AML-193 (cell line): ENCODE results near the gene DOCK8.

Experiments used
- DNase-seq, 2 experiments: peaks; one replicate each; lab custom pipeline; 2025; lab: John Stamatoyannopoulos, UW

The DOCK8 gene

DNA sequence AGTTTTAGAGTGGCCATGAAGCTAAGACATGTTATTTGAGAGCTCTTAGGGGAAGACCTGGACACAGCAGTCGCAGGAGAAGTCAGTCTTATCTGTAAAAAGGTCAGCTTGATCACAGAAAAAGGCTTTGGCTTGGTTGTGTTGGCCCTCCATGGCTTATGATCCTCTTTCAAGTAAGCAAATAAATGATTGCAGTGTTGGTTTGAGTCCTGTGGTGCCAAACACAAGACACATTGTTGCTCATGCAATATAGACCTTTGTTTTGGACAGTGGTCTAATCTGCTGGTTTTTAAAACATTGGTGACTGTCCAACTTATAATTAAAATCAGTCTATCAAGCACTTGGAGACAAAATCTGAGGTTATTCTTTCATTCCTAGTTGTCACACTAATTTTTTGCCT is 54.0 kb downstream of the DOCK8 start:
- DNase-seq, result no peak

DNA sequence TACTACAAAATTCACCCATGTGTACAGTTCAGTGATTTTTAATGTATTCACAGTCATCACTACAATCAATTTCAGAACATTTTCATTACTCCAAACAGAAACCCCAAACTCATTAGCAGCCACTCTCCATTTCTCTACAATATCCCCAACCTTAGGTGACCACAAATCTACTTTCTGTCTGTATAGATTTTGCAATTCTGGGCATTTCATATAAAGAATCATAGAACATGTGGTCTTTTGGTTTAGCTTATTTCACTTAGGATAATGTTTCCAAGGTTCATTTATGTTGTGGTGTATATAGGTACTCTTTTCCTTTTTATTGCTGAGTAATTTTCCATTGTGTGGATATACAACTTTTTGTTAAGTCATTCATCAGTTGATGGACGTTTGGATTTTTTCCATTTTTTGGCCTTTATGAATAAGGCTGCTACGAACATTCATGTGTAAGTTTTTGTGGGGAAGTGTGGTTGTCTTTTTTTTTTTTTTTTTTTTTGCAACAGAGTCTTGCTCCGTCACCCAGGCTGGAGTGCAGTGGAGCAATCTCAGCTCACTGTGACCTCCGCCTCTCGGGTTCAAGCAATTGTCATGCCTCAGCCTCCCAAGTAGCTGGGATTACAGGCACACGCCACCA is 54.5 kb downstream of the DOCK8 start:
- no peak for DNase-seq

DNA sequence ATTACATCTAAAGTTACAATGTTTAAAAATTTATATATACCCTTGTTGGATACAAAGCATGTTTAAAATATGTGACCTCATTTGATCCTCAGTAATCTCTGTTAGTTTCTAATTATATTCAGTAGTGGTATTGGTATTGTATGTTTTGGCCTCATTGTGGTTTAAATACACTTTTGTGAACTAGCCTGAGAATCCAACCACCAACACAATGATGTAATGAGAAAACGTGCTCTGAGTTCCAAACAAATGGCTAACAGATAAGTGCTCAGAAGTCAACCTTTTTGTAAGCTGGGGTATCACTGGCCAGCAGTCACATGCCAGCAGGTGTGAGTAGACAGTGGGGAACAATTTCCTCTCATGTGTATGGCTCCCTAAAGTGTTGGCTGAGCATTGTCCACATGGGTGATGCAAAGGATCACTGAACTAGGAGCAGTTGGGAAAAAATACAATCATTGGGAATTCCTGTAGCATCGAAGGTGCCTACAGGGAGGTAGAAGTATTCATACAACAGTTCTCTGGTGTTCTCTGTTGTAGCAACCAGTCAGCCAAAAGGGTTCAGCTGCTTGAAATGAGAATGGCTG is 56.1 kb downstream of the DOCK8 start:
- no peak for DNase-seq

DNA sequence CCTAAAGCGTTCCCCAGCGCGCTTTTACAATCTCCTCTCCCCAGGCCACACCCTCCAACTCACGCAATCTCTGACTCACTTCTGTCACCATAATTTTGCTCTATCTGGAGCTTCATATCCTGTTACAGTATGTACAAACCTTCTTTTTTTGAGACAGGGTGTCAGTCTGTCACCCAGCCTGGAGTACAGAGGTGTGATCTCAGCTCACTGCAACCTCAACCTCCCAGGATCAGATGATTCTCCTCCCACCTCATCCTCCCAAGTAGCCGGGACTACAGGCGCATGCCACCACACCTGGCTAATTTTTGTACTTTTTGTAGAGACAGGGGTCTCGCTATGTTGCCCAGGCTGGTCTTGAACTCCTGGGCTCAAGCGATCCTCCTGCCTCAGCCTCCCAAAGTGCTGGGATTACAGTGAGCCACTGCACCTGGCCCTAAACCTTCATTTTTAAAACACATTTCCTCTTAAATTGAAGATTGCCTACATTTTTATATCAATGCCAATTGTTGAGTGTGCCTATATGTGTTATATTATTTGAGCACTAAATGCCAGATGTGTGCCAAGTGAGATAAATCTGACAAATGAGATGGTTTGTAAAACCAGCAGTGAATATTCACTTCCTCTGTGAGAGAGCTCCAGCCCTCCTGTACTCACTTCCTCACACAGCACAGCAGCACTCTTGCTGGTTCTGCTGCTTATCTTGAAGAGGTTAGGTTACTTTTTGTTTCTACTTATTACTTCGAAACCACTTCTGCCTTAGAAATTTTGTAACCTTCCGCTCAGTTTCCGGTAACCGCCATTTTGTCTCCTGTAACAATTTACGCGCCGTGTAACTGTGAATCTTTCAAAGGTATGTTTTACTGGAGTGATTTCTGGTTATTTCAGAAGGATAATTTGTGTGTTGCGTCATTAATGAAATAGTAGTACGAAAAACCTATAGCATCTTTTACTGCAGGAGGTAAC is 57.9 kb downstream of the DOCK8 start:
- peak; percentile 97 for DNase-seq

DNA sequence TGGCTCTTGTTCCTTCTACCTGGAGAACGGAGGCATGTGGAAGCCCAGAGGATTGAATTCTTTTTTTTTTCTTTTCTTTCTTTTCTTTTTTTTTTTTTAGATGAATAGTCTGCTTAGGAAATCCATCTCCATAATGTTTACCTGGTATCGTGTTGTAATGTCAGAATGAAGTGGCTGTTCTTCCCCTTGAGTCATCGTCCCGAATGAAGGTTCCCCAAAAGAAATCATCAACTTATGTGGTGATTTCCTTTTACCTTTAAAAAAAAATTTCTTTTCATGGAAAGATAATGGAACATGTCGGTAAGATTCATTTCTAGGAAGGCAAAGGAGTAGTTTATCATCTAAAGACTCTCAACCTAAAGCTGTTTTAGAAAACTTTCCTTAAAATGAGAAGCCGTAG is 59.7 kb downstream of the DOCK8 start:
- no peak for DNase-seq

DNA sequence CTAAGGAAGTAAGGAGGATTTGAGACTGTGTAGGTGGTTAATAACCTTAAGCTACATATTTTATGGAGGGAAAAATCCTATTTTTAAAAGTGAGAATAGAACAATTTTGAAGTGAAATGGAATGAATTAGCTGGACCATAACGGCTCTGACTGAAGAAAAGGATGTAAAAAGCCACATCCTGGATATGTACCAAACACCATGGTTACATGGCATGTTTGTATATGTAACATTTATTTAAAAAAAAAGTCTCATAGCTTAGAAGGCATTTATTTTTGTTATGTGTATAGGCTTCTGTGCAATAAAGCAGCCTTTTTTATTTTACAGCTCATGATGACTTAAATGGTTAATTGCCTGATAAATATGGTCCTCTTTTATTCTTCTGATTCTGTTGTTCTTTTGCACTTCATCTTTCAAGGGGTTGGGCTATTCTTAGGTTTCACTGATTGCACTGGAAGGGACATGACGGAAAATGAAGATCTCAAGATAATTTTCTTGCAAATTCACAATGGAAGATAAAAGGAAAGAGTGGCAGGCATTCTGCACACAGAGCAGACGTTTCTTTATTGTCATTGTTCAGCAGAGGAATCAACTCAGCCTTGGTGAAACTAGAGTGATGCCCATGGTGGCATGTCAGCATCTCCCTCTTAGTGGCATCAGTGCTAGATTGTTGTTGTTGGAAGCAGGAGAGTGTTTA is 63.1 kb downstream of the DOCK8 start:
- DNase-seq, result no peak

DNA sequence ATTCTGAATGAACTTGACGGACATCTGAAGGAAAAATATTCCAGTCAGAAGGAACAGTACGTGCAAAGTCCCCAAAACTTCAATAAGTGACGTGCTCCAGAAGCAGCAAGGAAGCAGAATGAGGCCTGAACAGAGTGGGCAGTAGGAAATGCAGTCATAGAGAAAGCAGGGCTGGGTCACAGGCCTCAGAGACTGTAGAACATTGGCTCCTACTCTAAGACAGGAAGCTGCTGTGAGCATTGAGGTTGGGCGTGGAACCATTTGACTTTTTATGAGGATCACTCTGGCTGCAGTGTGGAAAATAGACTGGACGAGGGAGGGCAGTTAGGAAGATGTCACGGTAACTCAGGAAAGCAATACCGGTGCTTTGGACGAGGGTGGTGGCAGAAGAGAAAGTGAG is 64.0 kb downstream of the DOCK8 start:
- DNase-seq, result no peak

DNA sequence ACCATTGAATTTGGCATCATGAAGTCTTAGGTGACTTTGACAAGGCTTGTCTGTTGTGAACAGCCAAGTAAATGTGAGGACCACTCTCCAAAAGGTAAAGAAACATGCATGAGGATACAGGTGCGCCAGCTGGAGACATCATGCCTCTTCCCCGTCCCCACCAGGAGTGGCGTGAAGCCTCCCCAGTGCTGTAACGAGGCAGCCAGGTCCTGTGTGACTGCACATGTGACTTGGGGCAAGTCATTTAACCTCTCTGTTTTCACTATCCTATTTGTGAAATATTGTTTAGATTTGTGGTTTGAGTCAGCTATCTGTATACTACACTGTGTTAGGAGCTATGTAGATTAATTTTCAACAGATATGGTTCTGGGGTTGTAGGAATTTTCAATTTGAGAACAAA is 65.0 kb downstream of the DOCK8 start:
- DNase-seq, result no peak

DNA sequence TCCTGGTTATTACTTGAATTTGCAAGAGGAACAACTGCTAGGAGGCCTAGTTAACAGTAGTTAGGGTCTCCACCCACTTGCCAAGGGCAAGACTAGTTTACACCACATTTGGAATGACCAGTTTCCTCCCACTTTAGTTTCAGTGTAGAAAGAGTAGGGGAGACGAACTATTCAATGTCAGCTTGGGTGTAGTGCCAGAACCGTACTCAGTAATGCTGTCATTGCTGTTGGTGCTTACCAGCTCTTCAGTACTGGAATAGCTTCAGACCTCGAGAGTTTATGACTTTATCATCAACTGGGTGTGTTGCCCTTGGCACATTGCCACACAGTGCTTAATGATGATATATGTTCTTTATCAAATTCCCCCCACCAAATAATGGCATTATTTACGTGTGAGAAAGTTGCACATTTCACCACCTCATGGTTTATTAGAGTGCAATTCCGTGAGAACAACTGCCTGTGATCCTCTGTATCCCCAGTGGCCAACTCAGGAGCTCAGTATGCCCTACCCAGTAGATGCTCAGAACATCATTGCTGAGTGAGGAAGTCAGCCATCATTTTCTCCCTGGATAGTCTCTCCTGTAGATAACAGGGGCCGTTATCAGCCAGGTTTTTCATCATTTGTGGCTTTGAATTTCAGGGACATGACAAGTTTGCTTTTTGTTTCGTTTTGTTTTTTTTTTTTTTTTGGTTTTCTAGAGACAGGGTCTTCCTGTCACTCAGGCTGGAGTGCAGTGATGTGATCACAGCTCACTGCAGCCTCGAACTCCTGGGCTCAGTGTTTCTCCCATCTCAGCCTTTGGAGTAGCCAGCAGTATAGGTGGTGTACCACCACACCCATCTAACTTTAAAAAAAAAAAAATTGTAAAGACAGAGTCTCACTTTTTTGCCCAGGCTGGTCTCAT is 67.3 kb downstream of the DOCK8 start:
- DNase-seq, result no peak

DNA sequence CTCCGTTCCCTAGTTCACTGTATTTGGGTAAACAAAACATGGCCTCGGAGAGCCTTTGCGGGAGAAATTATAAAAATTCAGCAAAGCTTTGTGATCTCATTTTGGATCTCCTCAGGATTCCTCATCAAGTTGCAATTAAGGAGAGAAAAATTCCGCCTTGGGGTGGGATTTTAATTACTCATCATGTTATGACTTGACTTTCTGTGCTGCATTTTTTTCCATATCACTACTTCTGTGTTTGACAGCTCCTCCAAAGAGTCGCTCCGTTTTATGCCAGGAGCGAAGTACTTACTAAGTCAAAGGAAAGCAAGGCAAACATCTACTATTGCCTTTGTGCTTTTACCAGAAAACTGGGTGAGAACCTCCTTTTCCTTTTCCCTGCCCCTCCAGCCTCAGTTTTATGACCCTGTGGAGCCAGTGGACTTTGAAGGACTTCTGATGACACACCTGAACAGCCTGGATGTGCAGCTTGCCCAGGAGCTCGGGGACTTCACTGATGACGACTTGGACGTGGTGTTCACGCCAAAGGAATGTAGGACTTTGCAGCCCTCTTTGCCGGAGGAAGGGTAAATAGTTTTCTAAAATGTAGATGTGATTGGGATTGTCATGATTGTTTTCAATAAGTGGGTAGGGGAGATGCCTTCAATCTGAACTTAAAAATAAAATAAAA is 71.5 kb downstream of the DOCK8 start:
- DNase-seq, result no peak

DNA sequence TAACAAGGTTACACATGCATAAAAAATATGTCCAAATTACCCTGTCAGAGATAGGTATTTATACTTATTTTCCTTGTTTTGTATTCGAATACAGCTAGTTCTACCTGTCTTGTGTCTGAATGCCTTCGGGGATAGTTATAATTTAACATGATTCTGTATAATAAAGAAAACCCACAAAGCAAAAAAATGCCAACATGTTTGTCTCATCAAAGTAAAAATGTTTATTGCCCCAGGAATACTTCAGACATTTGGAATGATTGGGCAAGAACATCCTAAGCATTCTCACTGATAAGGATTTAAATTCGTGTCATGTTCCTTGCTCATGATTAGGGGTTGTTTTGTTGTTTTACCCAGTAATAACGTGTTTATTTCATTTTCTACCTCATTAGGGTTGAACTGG is 74.5 kb downstream of the DOCK8 start:
- no peak for DNase-seq

DNA sequence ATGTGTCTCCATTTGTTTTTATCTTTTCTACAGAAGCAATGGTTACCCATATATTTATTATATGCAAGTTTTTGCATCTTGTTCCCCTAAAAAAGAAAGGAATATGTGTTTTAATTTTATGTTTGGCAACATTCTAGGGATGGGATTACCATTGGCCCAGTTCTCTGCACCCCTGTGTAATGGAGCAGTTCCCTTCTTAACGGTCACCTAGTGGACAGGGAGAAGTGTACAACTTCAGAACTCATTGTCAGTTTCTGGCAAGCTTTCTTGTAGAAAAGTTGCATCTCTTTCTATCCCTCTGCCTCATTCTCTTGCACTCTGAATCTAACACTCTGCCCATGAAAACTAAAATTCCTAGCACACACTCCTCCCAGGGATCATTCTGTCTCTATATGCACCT is 78.2 kb downstream of the DOCK8 start:
- no peak for DNase-seq

DNA sequence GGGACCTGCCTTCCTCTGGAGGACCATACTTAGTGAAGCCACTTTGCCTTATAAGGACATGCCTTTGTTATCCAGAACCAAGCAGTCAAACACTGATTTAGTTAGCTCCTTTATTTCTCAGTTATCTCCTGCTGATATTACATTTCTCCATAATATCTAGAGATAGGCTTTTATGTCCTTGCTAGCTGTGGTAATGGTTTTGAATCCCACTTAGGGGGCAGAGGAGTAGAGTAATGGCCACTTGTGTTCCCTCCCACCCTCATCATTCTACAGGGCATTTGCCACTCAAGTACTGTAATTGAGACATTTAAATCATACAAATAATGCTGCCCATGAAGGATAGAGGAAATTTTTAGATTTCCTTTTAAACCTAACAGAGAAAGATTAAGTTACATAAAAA is 80.9 kb downstream of the DOCK8 start:
- DNase-seq, result no peak

DNA sequence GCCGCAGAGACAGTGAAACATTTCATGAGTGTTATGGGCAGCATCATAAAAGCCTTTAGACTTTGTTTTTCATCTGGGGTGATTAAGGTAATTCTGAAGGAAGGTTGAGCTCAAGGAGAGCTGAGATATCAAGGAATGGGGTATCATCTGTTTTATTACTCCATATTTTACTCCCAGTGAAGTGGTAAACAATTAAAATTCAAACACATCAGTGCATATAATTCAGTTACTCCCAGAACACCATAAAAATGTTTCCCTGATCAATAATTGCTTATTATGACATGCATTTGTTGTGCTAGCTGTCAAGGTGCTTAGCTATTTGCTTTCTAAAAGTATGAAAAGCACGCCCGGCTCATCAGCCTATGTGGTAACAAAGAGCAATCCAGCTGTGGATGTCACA is 81.7 kb downstream of the DOCK8 start:
- DNase-seq, result no peak

DNA sequence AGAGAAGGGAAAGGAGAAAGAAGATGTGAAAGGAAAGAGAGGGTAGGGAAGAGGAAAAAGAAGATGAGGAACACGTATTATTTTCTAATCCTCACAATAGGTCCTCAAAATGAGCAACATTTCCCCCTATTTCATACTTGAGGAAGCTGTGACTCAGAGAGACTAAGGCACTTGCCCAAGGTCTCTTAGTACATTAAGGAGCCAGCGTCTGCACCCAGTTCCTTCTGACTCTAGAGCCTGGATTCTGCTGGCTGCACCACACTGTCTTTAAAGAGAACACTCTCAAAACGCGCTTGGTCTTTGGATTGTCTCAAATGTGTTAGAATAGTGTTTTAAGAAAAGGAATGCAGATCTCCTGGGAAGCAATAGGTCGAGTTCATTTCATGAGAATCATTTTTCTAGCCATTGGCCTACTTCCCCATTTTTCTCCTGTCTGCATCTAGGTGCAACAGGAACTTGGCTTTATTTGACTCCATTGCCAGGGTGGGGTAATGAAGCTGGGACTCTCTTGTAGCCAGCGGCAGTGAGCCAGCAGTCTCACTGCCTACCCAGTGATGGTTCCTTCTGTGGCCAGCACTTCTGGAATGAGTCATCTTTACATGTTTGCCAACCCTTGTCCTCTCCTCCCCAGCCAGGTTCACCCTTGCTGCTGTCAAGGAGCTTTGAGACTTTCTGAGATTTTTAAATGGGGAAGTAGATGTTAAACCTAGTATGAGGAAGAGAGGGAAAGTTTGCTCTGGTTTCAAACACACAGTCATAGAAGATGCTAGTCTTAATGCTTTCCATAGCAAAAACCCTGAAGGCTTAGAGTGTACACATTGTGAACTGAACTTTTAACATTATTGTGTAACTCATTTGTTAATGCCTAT is 82.7 kb downstream of the DOCK8 start:
- peak; percentile 97 to 98 for DNase-seq

DNA sequence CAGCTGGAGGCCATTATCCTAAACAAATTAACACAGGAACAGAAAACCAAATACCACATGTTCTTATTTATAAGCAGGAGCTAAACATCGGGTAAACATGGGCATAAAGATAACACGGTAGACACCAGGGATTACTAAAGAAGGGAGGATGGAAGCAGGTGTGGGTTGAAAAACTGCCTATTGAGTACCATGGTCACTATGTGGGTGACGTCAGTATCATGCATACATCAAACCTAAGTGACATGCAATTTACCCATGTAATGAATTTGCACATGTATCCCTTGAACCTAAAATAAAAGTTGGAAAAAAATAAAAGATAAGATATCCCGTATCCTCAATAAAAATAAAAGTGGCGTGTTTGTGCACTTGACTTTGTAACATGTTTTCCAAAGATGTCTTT is 88.8 kb downstream of the DOCK8 start:
- no peak for DNase-seq

DNA sequence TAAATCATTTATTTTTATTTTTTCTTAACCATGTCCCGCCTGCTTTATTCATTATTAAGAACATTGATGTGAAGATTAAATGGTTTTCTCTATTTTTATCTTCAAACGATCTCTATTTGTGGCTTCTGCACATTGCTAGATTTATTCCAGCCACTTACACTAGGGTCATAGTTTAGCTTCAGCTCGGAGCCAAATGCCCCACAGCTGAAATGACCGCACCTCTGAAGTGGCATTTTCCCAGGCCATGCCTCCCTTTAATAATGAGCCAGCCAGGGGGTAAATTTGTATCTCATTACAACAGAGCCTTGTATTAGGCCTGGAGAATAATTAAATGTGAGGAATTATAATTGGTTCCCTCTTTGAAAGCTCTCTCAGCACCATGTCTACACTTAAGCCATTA is 89.4 kb downstream of the DOCK8 start:
- no peak for DNase-seq

DNA sequence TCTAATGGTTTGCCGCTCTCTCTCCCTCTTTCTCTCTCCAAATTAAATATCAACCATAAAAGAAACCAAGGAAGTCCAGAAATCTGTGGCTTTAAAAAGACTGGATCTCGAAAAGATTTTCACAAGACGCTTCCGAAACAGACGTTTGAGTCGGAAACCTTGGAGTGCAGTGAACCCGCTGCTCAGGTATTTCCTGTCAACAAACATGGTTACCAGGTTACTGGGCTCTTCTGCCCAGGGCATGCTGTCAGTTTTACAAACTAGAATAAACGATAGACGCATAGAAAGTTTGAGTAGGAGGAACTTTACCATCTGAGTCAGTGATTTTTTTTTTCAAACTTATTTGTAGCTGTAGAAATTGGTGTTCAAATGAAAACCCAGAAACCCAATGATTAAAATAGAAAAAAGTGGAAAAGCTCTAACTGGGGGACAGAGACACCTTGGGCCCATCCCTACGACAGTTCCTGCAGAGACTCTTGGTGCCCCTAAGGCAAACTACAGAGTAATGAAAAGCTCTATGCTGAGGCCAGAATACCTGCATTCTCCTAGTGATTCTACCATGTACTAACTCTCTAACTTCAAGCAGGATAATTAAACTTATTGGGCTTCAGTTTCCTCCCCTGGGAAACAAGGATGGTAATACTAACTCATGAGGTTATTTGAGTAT is 90.0 kb downstream of the DOCK8 start:
- no peak for DNase-seq

DNA sequence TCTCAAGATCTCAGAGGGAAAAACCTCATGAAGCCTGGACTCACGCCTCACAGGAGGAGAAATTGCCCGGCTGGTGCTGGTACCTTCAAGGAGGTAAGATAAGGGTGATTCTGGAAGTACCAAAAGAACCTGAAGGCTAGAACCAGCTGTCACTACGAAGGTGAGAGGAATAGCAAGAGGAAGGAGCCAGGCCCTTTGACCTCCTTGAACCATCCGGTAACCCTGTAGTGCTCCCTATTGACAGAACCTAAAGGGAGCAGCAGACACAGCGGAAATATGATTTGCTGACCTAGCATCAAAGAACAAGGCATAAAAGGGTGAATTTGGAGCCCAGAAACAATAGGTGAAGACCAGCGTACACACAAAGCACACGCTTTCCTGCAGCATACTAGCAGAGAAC is 92.2 kb downstream of the DOCK8 start:
- peak; percentile 59 to 70 for DNase-seq
